Measurements from ENCODE around the gene MUC6. TPM values are rescaled to one million over a fixed set of nuclear protein-coding genes. Genes with fewer than 3 reads are reported as not detected.

The MUC6 gene
- polyA plus RNA-seq, 1 of the 3 experiments (the other 2 are of a cell fraction), result not detected

DNA sequence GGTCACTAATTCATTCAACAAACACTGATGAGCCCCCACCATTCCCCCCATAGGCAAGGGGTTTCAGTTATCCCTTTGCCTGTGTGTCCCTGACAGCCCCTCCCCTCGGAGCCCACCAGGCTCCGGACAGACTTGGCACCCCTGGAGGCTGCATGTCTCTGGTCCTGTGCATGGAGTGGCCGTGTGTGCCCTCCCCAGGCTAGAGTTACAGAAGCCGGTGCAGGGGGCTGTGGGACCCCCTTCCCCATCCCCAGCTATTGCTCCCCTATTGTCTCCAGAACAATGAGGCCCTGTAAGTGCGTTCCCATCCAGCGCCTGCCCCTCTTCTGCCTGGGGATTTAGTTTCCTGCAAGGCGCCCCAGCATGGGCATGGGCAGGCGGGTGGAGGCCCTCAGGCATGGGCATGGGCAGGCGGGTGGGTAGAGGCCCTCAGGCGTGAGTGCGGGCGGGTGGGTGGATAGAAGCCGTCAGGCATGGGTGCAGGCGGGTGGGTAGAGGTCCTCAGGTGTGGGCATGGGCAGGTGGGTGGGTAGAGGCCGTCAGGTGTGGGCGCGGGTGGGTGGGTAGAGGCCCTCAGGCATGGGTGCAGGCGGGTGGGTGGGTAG, 39.6 kb upstream of the MUC6 start:
- no peak for DNase-seq
- Histone ChIP-seq H4K20me1 (ENCODE audit: insufficient read depth) (no peaks in the 10 kb centered on the region), H3K4me1 (ENCODE audit: control insufficient read depth in 1 of 2, insufficient read depth in 2 of 2, low read depth in 1 of 2, low read length in 1 of 2) (peaks cover 0 to 5% of the 10 kb centered on the region in 2 experiments; a peak in 1 of 4 replicates), H3K9ac (no peak overlapping the region), H3K79me2 (ENCODE audit: insufficient read depth) (no peaks in the 10 kb centered on the region), H3F3A (replicated peaks; ENCODE audit: insufficient read depth) (no peaks in the 10 kb centered on the region), H3K36me3 (replicated peaks in 1 of 2; ENCODE audit: control insufficient read depth in 1 of 2, insufficient read depth in 2 of 2, low read length in 1 of 2) (no peaks in the 10 kb centered on the region), H3K4me2 (no peak overlapping the region), H3K27me3 (ENCODE audit: insufficient read depth) (no peaks in the 10 kb centered on the region), H3K27ac (ENCODE audit: low read depth in 2 of 2, low read length in 1 of 2) (no peak overlapping the region), H2AFZ (ENCODE audit: low read depth) (no peak overlapping the region), H3K4me3 (ENCODE audit: low read depth in 2 of 2, low read length in 1 of 2) (no peak overlapping the region), H3K9me2 (no peaks in the 10 kb centered on the region), H3K9me3 (no peaks in the 10 kb centered on the region)
- no peak for TF ChIP-seq GATA2 (CRISPR knock-in tag; IDR thresholded peaks at IDR 0.05)
- TF ChIP-seq TCF12 (IDR thresholded peaks at IDR 0.05), result no peak
- TF ChIP-seq MXI1 (IDR thresholded peaks at IDR 0.05; ENCODE audit: low read depth, low read length), result no peak
- TF ChIP-seq POLR2AphosphoS5 (IDR thresholded peaks at IDR 0.05; ENCODE audit: low read depth, low read length), result no peak
- TF ChIP-seq YY1 (IDR thresholded peaks at IDR 0.05; ENCODE audit: low read depth), result no peak
- no peak for TF ChIP-seq JUND (IDR thresholded peaks at IDR 0.05)
- no peak for TF ChIP-seq SMC3 (IDR thresholded peaks at IDR 0.05; ENCODE audit: low read depth, low read length)
- TF ChIP-seq GABPA (IDR thresholded peaks at IDR 0.05; ENCODE audit: low read depth), result no peak
- TF ChIP-seq RAD21 (IDR thresholded peaks at IDR 0.05; ENCODE audit: low read length), result no peak
- TF ChIP-seq, protein P1, sequence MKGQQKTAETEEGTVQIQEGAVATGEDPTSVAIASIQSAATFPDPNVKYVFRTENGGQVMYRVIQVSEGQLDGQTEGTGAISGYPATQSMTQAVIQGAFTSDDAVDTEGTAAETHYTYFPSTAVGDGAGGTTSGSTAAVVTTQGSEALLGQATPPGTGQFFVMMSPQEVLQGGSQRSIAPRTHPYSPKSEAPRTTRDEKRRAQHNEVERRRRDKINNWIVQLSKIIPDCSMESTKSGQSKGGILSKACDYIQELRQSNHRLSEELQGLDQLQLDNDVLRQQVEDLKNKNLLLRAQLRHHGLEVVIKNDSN (IDR thresholded peaks at IDR 0.05; ENCODE audit: borderline replicate concordance, low read depth), result no peak
- TF ChIP-seq, protein P2, sequence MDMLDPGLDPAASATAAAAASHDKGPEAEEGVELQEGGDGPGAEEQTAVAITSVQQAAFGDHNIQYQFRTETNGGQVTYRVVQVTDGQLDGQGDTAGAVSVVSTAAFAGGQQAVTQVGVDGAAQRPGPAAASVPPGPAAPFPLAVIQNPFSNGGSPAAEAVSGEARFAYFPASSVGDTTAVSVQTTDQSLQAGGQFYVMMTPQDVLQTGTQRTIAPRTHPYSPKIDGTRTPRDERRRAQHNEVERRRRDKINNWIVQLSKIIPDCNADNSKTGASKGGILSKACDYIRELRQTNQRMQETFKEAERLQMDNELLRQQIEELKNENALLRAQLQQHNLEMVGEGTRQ (IDR thresholded peaks at IDR 0.05; ENCODE audit: borderline replicate concordance, low read depth, low read length), result no peak
- TF ChIP-seq, protein P3, sequence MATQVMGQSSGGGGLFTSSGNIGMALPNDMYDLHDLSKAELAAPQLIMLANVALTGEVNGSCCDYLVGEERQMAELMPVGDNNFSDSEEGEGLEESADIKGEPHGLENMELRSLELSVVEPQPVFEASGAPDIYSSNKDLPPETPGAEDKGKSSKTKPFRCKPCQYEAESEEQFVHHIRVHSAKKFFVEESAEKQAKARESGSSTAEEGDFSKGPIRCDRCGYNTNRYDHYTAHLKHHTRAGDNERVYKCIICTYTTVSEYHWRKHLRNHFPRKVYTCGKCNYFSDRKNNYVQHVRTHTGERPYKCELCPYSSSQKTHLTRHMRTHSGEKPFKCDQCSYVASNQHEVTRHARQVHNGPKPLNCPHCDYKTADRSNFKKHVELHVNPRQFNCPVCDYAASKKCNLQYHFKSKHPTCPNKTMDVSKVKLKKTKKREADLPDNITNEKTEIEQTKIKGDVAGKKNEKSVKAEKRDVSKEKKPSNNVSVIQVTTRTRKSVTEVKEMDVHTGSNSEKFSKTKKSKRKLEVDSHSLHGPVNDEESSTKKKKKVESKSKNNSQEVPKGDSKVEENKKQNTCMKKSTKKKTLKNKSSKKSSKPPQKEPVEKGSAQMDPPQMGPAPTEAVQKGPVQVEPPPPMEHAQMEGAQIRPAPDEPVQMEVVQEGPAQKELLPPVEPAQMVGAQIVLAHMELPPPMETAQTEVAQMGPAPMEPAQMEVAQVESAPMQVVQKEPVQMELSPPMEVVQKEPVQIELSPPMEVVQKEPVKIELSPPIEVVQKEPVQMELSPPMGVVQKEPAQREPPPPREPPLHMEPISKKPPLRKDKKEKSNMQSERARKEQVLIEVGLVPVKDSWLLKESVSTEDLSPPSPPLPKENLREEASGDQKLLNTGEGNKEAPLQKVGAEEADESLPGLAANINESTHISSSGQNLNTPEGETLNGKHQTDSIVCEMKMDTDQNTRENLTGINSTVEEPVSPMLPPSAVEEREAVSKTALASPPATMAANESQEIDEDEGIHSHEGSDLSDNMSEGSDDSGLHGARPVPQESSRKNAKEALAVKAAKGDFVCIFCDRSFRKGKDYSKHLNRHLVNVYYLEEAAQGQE (IDR thresholded peaks at IDR 0.05; ENCODE audit: low read depth, low read length), result no peak
- TF ChIP-seq TAF1 (IDR thresholded peaks at IDR 0.05; ENCODE audit: borderline replicate concordance, low read depth, low read length), result no peak
- TF ChIP-seq, protein P4, sequence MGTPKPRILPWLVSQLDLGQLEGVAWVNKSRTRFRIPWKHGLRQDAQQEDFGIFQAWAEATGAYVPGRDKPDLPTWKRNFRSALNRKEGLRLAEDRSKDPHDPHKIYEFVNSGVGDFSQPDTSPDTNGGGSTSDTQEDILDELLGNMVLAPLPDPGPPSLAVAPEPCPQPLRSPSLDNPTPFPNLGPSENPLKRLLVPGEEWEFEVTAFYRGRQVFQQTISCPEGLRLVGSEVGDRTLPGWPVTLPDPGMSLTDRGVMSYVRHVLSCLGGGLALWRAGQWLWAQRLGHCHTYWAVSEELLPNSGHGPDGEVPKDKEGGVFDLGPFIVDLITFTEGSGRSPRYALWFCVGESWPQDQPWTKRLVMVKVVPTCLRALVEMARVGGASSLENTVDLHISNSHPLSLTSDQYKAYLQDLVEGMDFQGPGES (IDR thresholded peaks at IDR 0.05; ENCODE audit: low read depth, low read length), result no peak
- no peak for TF ChIP-seq EZH2phosphoT487 (IDR thresholded peaks at IDR 0.05; ENCODE audit: borderline replicate concordance, low read depth)
- TF ChIP-seq, protein P5, sequence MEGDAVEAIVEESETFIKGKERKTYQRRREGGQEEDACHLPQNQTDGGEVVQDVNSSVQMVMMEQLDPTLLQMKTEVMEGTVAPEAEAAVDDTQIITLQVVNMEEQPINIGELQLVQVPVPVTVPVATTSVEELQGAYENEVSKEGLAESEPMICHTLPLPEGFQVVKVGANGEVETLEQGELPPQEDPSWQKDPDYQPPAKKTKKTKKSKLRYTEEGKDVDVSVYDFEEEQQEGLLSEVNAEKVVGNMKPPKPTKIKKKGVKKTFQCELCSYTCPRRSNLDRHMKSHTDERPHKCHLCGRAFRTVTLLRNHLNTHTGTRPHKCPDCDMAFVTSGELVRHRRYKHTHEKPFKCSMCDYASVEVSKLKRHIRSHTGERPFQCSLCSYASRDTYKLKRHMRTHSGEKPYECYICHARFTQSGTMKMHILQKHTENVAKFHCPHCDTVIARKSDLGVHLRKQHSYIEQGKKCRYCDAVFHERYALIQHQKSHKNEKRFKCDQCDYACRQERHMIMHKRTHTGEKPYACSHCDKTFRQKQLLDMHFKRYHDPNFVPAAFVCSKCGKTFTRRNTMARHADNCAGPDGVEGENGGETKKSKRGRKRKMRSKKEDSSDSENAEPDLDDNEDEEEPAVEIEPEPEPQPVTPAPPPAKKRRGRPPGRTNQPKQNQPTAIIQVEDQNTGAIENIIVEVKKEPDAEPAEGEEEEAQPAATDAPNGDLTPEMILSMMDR (IDR thresholded peaks at IDR 0.05), result no peak
- no peak for TF ChIP-seq RFX5 (IDR thresholded peaks at IDR 0.05; ENCODE audit: low read length)
- no peak for TF ChIP-seq SIN3A (IDR thresholded peaks at IDR 0.05; ENCODE audit: borderline replicate concordance, low read depth, low read length)
- no peak for TF ChIP-seq MEF2A (IDR thresholded peaks at IDR 0.05; ENCODE audit: borderline replicate concordance, low read depth)
- WGBS (ENCODE audit: low lambda C conversion rate), result 71% methylated on average over 11 of the region's 18 CpGs
- CTCF ChIA-PET, result interaction anchor here (1.0 kb wide), 1 partner anchor 28 kb away, joined by 3 read pairs; no protein-coding TSS in a partner anchor
- POLR2A ChIA-PET, result no interaction called here

Data from SK-N-SH (cell line).